GM12892 (cell line): ENCODE results near the gene MYL2.

Experiments used
- POLR2A ChIP-seq: IDR thresholded peaks from 2 replicates; pipeline ENCODE4 v1.6.1; 2011; ENCODE audit warnings: low read depth, low read length, control low read depth
- POLR2AphosphoS5 ChIP-seq: IDR thresholded peaks from 2 replicates; pipeline ENCODE4 v1.6.1; 2011; ENCODE audit warnings: low read depth, low read length, control low read depth
- TAF1 ChIP-seq: IDR thresholded peaks from 2 replicates; pipeline ENCODE4 v1.6.1; 2011; ENCODE audit warnings: low read depth, mild to moderate bottlenecking, control low read depth, low read length, borderline replicate concordance

GRCh38 chr12:110929818-110930217, 9.4 kb upstream of the MYL2 start:
- TF ChIP-seq TAF1 (no peak), POLR2AphosphoS5 (no peak), POLR2A (no peak)
